Cardiac muscle cell (in vitro differentiated cells and primary cell): ENCODE results near the gene RAE1. TPM values are rescaled to one million over a fixed set of nuclear protein-coding genes. Genes with fewer than 3 reads are reported as not detected.
"Not testable (repeated sequence)": the region's sequence is repeated elsewhere in the genome, so short reads cannot be mapped to it uniquely, and the experiment has no call there.

Experiments used
- DNase-seq, 2 donors: peaks; one replicate each; pipeline versions ENCODE4 v3.0.0 to v3.0.0-alpha.2; 2010 to 2017; ENCODE audit warnings: low read depth in 1 of 2, low spot score in 1 of 2
- H3K27ac ChIP-seq: fragments of 200-600 bp; sonication (generic); 2 replicates; pipeline ENCODE4 v1.5.1; 2016
- H3K27me3 ChIP-seq: fragments of 200-600 bp; sonication (generic); 2 replicates; pipeline ENCODE4 v1.6.0; 2016; ENCODE audit warnings: control low read depth
- H3K36me3 ChIP-seq: fragments of 200-600 bp; sonication (generic); 2 replicates; pipeline ENCODE4 v1.5.1; 2016; ENCODE audit warnings: control low read depth
- H3K4me1 ChIP-seq: fragments of 200-600 bp; sonication (generic); 2 replicates; pipeline ENCODE4 v1.8.1; 2017; ENCODE audit warnings: low read depth, mild to moderate bottlenecking, mixed run types
- H3K4me3 ChIP-seq: fragments of 200-600 bp; sonication (generic); 2 replicates; pipeline ENCODE4 v1.5.1; 2016; ENCODE audit warnings: mild to moderate bottlenecking
- H3K9me3 ChIP-seq: fragments of 200-600 bp; sonication (generic); 2 replicates; pipeline ENCODE4 v1.5.1; 2017; ENCODE audit warnings: low read depth, mild to moderate bottlenecking, control low read depth
- CTCF ChIP-seq: IDR thresholded peaks from 2 replicates; pipeline ENCODE4 v1.5.1; 2012; ENCODE audit warnings: low read depth, mild to moderate bottlenecking, low read length
- polyA plus RNA-seq: library from polyadenylated mRNA; unstranded; fragments of >200 nt; fragmentation: Nextera tagmentation; extraction: Ambion mirVana; gene quantifications from 2 replicates; pipeline ENCODE4 v1.2.1, GENCODE V29; 2016
- total RNA-seq: library from RNA; depleted of rRNA; stranded (reverse); fragments of >200 nt; gene quantifications from 2 replicates; pipeline ENCODE4 v1.2.3, GENCODE V29; 2016

RAE1 gene
- total and polyA plus RNA-seq, 2 experiments from 2014 or later: 34.2 to 72.4 TPM

- Histone ChIP-seq H3K27ac (peak overlapping the region; percentile 32), H3K27me3 (no peaks in the 10 kb centered on the region), H3K9me3 (no peaks in the 10 kb centered on the region), H3K4me1 (peaks cover 52% of the 10 kb centered on the region), H3K4me3 (no peak overlapping the region), H3K36me3 (no peaks in the 10 kb centered on the region)
- TF ChIP-seq CTCF: no peak
- DNase-seq: peak in 1 of 2 donors; percentile 30
Observed at GRCh38 chr20:57414867-57415592, 64.0 kb downstream of the RAE1 start.

GRCh38 chr20:57415771-57416170, 64.7 kb downstream of the RAE1 start:
- Histone ChIP-seq H3K9me3 (no peaks in the 10 kb centered on the region), H3K27ac (peak overlapping the region; percentile 65), H3K4me1 (peaks cover 50% of the 10 kb centered on the region), H3K27me3 (no peaks in the 10 kb centered on the region), H3K36me3 (no peaks in the 10 kb centered on the region), H3K4me3 (no peak overlapping the region)
- no peak for TF ChIP-seq CTCF
- no peak for DNase-seq

- Histone ChIP-seq H3K36me3 (no peaks in the 10 kb centered on the region), H3K27ac (peak overlapping the region; percentile 65), H3K27me3 (no peaks in the 10 kb centered on the region), H3K4me3 (no peak overlapping the region), H3K9me3 (no peaks in the 10 kb centered on the region), H3K4me1 (peaks cover 48% of the 10 kb centered on the region)
- TF ChIP-seq CTCF: no peak
- DNase-seq: no peak
Observed at GRCh38 chr20:57416296-57417022, 65.4 kb downstream of the RAE1 start.

- Histone ChIP-seq H3K27ac (no peak overlapping the region), H3K27me3 (no peaks in the 10 kb centered on the region), H3K4me3 (no peak overlapping the region), H3K36me3 (no peaks in the 10 kb centered on the region), H3K4me1 (peaks cover 42% of the 10 kb centered on the region), H3K9me3 (no peaks in the 10 kb centered on the region)
- no peak for TF ChIP-seq CTCF
- DNase-seq: peak in 1 of 2 donors; percentile 20
Observed at GRCh38 chr20:57417051-57417689, 66.1 kb downstream of the RAE1 start.

- Histone ChIP-seq H3K36me3 (no peaks in the 10 kb centered on the region), H3K27ac (no peak overlapping the region), H3K27me3 (no peaks in the 10 kb centered on the region), H3K4me3 (no peak overlapping the region), H3K4me1 (peaks cover 32% of the 10 kb centered on the region), H3K9me3 (no peaks in the 10 kb centered on the region)
- DNase-seq: no peak
- no peak for TF ChIP-seq CTCF
Observed at GRCh38 chr20:57417830-57418780, 67.0 kb downstream of the RAE1 start.

- not testable (repeated sequence) for H3K27me3 ChIP-seq, H3K4me3 ChIP-seq, H3K36me3 ChIP-seq, H3K27ac ChIP-seq, H3K9me3 ChIP-seq, DNase-seq
- H3K4me1 ChIP-seq: peaks cover 32% of the 10 kb centered on the region
Observed at GRCh38 chr20:57419479-57419878, 68.4 kb downstream of the RAE1 start.
